ENCODE measurements around the gene AUTS2.

AUTS2 gene

GRCh38 chr7:69622960-69623359 is 24.7 kb downstream of the AUTS2 start:
- no peak for DNase-seq (ENCODE audit: low read depth in 4 of 4, low spot score in 1 of 4)

GRCh38 chr7:69624435-69625230 is 26.4 kb downstream of the AUTS2 start:
- DNase-seq (ENCODE audit: low read depth in 4 of 4, low spot score in 1 of 4) = no peak

- DNase-seq (ENCODE audit: low read depth in 4 of 4, low spot score in 1 of 4) = no peak
Measured at GRCh38 chr7:69625238-69625637, 27.0 kb downstream of the AUTS2 start.

GRCh38 chr7:69625798-69626197 is 27.5 kb downstream of the AUTS2 start:
- DNase-seq (ENCODE audit: low read depth in 4 of 4, low spot score in 1 of 4) = no peak

GRCh38 chr7:69630292-69630691 is 32.0 kb downstream of the AUTS2 start:
- DNase-seq (ENCODE audit: low read depth in 4 of 4, low spot score in 1 of 4) = no peak

GRCh38 chr7:69631131-69631530 is 32.9 kb downstream of the AUTS2 start:
- no peak for DNase-seq (ENCODE audit: low read depth in 4 of 4, low spot score in 1 of 4)

GRCh38 chr7:69632280-69632679 is 34.0 kb downstream of the AUTS2 start:
- no peak for DNase-seq (ENCODE audit: low read depth in 4 of 4, low spot score in 1 of 4)

GRCh38 chr7:69633122-69633831 is 35.0 kb downstream of the AUTS2 start:
- DNase-seq (ENCODE audit: low read depth in 4 of 4, low spot score in 1 of 4) = no peak

GRCh38 chr7:69635555-69636185 is 37.4 kb downstream of the AUTS2 start:
- DNase-seq (ENCODE audit: low read depth in 4 of 4, low spot score in 1 of 4) = no peak

GRCh38 chr7:69638674-69639073 is 40.4 kb downstream of the AUTS2 start:
- no peak for DNase-seq (ENCODE audit: low read depth in 4 of 4, low spot score in 1 of 4)

- no peak for DNase-seq (ENCODE audit: low read depth in 4 of 4, low spot score in 1 of 4)
Measured at GRCh38 chr7:69640216-69640615, 41.9 kb downstream of the AUTS2 start.

- no peak for DNase-seq (ENCODE audit: low read depth in 4 of 4, low spot score in 1 of 4)
Measured at GRCh38 chr7:69640925-69641594, 42.8 kb downstream of the AUTS2 start.

- no peak for DNase-seq (ENCODE audit: low read depth in 4 of 4, low spot score in 1 of 4)
Measured at GRCh38 chr7:69643265-69643664, 45.0 kb downstream of the AUTS2 start.

- DNase-seq (ENCODE audit: low read depth in 4 of 4, low spot score in 1 of 4) = no peak
Measured at GRCh38 chr7:69643708-69644445, 45.6 kb downstream of the AUTS2 start.

- DNase-seq (ENCODE audit: low read depth in 4 of 4, low spot score in 1 of 4) = no peak
Measured at GRCh38 chr7:69645683-69646082, 47.4 kb downstream of the AUTS2 start.

GRCh38 chr7:69651101-69651590 is 52.9 kb downstream of the AUTS2 start:
- DNase-seq (ENCODE audit: low read depth in 4 of 4, low spot score in 1 of 4) = no peak

- DNase-seq (ENCODE audit: low read depth in 4 of 4, low spot score in 1 of 4) = no peak
Measured at GRCh38 chr7:69652947-69653701, 54.8 kb downstream of the AUTS2 start.

- DNase-seq (ENCODE audit: low read depth in 4 of 4, low spot score in 1 of 4) = no peak
Measured at GRCh38 chr7:69653806-69654205, 55.5 kb downstream of the AUTS2 start.

GRCh38 chr7:69654381-69654780 is 56.1 kb downstream of the AUTS2 start:
- no peak for DNase-seq (ENCODE audit: low read depth in 4 of 4, low spot score in 1 of 4)
